SK-N-SH treated with all-trans-retinoic acid at 6 μM for 48 hours (cell line): ENCODE data around the gene LAGE3.
A peak's percentile ranks its signal among the peaks of the same experiment; 100 is the strongest.

Experiments
- ATAC-seq: fragments of 200-7000 bp; cut with Tn5 transposase; 3 replicates; pipeline ENCODE4 v1.9.1; 2020; ENCODE audit warnings: mild to moderate bottlenecking, moderate library complexity
- ARNTL ChIP-seq: fragments of 450-650 bp; formaldehyde crosslinking; IDR thresholded peaks from 2 replicates; pipeline ENCODE4 v1.5.0; 2020; ENCODE audit warnings: low read depth, mild to moderate bottlenecking, moderate library complexity, borderline replicate concordance
- BACH2 ChIP-seq: fragments of 250-450 bp; sonication (Bioruptor Pico); IDR thresholded peaks from 2 replicates; pipeline ENCODE4 v1.9.0; 2021; ENCODE audit warnings: mild to moderate bottlenecking, borderline replicate concordance
- CREB5 ChIP-seq: fragments of 250-450 bp; sonication (Bioruptor Pico); IDR thresholded peaks from 2 replicates; pipeline ENCODE4 v1.5.1; 2020; ENCODE audit warnings: low read depth, mild to moderate bottlenecking, moderate library complexity
- CSDC2 ChIP-seq: fragments of 250-450 bp; sonication (Bioruptor Pico); IDR thresholded peaks from 2 replicates; pipeline ENCODE4 v1.5.0; 2020; ENCODE audit warnings: mild to moderate bottlenecking, moderate library complexity
- CSRNP3 ChIP-seq: fragments of 250-450 bp; sonication (Bioruptor Pico); IDR thresholded peaks from 2 replicates; pipeline ENCODE4 v1.5.1; 2021; ENCODE audit warnings: mild to moderate bottlenecking, moderate library complexity
- ESRRG ChIP-seq: fragments of 250-450 bp; sonication (Bioruptor Pico); IDR thresholded peaks from 2 replicates; pipeline ENCODE4 v1.6.1; 2021; ENCODE audit warnings: mild to moderate bottlenecking
- GLIS3 ChIP-seq: fragments of 250-450 bp; sonication (Bioruptor Pico); IDR thresholded peaks from 2 replicates; pipeline ENCODE4 v1.5.0; 2020; ENCODE audit warnings: mild to moderate bottlenecking, moderate library complexity
- ISL1 ChIP-seq: fragments of 250-450 bp; sonication (Bioruptor Pico); IDR thresholded peaks from 2 replicates; pipeline ENCODE4 v2.1.2; 2022; ENCODE audit warnings: mild to moderate bottlenecking, moderate library complexity
- OSR1 ChIP-seq: fragments of 250-450 bp; sonication (Bioruptor Pico); IDR thresholded peaks from 2 replicates; pipeline ENCODE4 v1.8.0; 2022; ENCODE audit warnings: moderate library complexity, mild to moderate bottlenecking, inconsistent platforms
- PATZ1 ChIP-seq: fragments of 250-450 bp; sonication (Bioruptor Pico); IDR thresholded peaks from 2 replicates; pipeline ENCODE4 v1.8.0; 2020; ENCODE audit warnings: mild to moderate bottlenecking, moderate library complexity, borderline replicate concordance
- POU6F1 ChIP-seq: fragments of 250-450 bp; sonication (Bioruptor Pico); IDR thresholded peaks from 2 replicates; pipeline ENCODE4 v1.8.0; 2021; ENCODE audit warnings: low read depth, mild to moderate bottlenecking, moderate library complexity, borderline replicate concordance
- PPARA ChIP-seq: fragments of 250-450 bp; sonication (Bioruptor Pico); IDR thresholded peaks from 2 replicates; pipeline ENCODE4 v1.5.0; 2020; ENCODE audit warnings: mild to moderate bottlenecking, borderline replicate concordance
- RARB ChIP-seq: fragments of 250-450 bp; sonication (Bioruptor Pico); IDR thresholded peaks from 2 replicates; pipeline ENCODE4 v1.8.0; 2021; ENCODE audit warnings: mild to moderate bottlenecking, moderate library complexity
- TCF4 ChIP-seq: fragments of 250-450 bp; sonication (Bioruptor Pico); IDR thresholded peaks from 2 replicates; pipeline ENCODE4 v1.8.0; 2021; ENCODE audit warnings: mild to moderate bottlenecking, moderate library complexity, borderline replicate concordance
- TSHZ2 ChIP-seq: fragments of 250-450 bp; sonication (Bioruptor Pico); IDR thresholded peaks from 2 replicates; pipeline ENCODE4 v1.5.0; 2020; ENCODE audit warnings: mild to moderate bottlenecking, moderate library complexity
- ZC3H10 ChIP-seq: fragments of 250-450 bp; sonication (Bioruptor Pico); IDR thresholded peaks from 2 replicates; pipeline ENCODE4 v1.5.1; 2021; ENCODE audit warnings: mild to moderate bottlenecking, moderate library complexity
- ZFP3 ChIP-seq: fragments of 250-450 bp; sonication (Bioruptor Pico); IDR thresholded peaks from 2 replicates; pipeline ENCODE4 v1.5.0; 2020; ENCODE audit warnings: mild to moderate bottlenecking, moderate library complexity
- ZFP30 ChIP-seq: fragments of 450-650 bp; formaldehyde crosslinking; IDR thresholded peaks from 2 replicates; pipeline ENCODE4 v1.5.0; 2022; ENCODE audit warnings: mild to moderate bottlenecking, moderate library complexity
- ZNF565 ChIP-seq: fragments of 450-650 bp; formaldehyde crosslinking; conservative IDR thresholded peaks from 2 replicates; pipeline ENCODE4 v1.5.0; 2020; ENCODE audit warnings: low read depth, mild to moderate bottlenecking, moderate library complexity
- ZNF70 ChIP-seq: fragments of 450-650 bp; formaldehyde crosslinking; IDR thresholded peaks from 2 replicates; pipeline ENCODE4 v1.5.0; 2020; ENCODE audit warnings: mild to moderate bottlenecking, moderate library complexity
- ZNF8 ChIP-seq: fragments of 450-650 bp; formaldehyde crosslinking; IDR thresholded peaks from 2 replicates; pipeline ENCODE4 v1.5.0; 2020; ENCODE audit warnings: mild to moderate bottlenecking, moderate library complexity

Gene LAGE3

GRCh38 chrX:154444755-154445246, 34.3 kb downstream of the LAGE3 start:
- no peak; the same call in 2 of the 3 replicates for ATAC-seq
- TF ChIP-seq TSHZ2 (CRISPR knock-in tag) (no peak), CREB5 (CRISPR knock-in tag) (no peak), OSR1 (CRISPR knock-in tag) (no peak), PATZ1 (CRISPR knock-in tag) (no peak), ZFP30 (CRISPR knock-in tag) (no peak), PPARA (no peak), BACH2 (CRISPR knock-in tag) (no peak), RARB (CRISPR knock-in tag) (no peak), ZNF565 (CRISPR knock-in tag) (no peak)

- no peak for TF ChIP-seq ARNTL
- TF ChIP-seq ZNF8 (CRISPR knock-in tag) = no peak
- TF ChIP-seq CSRNP3 = no peak
- no peak for TF ChIP-seq GLIS3 (CRISPR knock-in tag)
- no peak for TF ChIP-seq ZFP3
- no peak for TF ChIP-seq TCF4 (CRISPR knock-in tag)
- TF ChIP-seq TSHZ2 (CRISPR knock-in tag) = no peak
- TF ChIP-seq ISL1 (CRISPR knock-in tag) = no peak
- TF ChIP-seq ZNF565 (CRISPR knock-in tag) = no peak
- TF ChIP-seq CSDC2 = no peak
- TF ChIP-seq BACH2 (CRISPR knock-in tag) = no peak
- TF ChIP-seq POU6F1 = no peak
- no peak for TF ChIP-seq OSR1 (CRISPR knock-in tag)
- TF ChIP-seq ZNF70 (CRISPR knock-in tag) = no peak
- TF ChIP-seq ZFP30 (CRISPR knock-in tag) = no peak
- TF ChIP-seq PATZ1 (CRISPR knock-in tag) = no peak
- TF ChIP-seq ZC3H10 (CRISPR knock-in tag) = no peak
- no peak for TF ChIP-seq ESRRG (CRISPR knock-in tag)
- ATAC-seq = peak; percentile 74
Observed at GRCh38 chrX:154443992-154444754, 34.9 kb downstream of the LAGE3 start, which contains the start of gene FAM50A. FAM50A (plus strand) TSS chrX:154444141; CDS start chrX:154444236, 95 bp downstream.
